Colon (tissue), 2 donors: Measurements from ENCODE around the gene QKI.

ENCODE experiments used
- FAIRE-seq: peaks from 2 replicates; lab custom pipeline; 2012; peaks lifted over from hg19 to GRCh38; lab: Jason Lieb, UNC
- donor health status: control.
- donor health status: control.

Gene QKI

GRCh38 chr6:163490826-163491577, 76.5 kb downstream of the QKI start:
- FAIRE-seq, result peak; percentile 53

- no peak for FAIRE-seq
Measured at GRCh38 chr6:163491737-163492300, 77.3 kb downstream of the QKI start.

GRCh38 chr6:163494279-163494727, 79.8 kb downstream of the QKI start:
- FAIRE-seq, result no peak

- no peak for FAIRE-seq
Measured at GRCh38 chr6:163496205-163496604, 81.7 kb downstream of the QKI start.

- no peak for FAIRE-seq
Measured at GRCh38 chr6:163500105-163500504, 85.6 kb downstream of the QKI start.

- no peak for FAIRE-seq
Measured at GRCh38 chr6:163501026-163501425, 86.5 kb downstream of the QKI start.

- FAIRE-seq, result no peak
Measured at GRCh38 chr6:163501439-163501838, 86.9 kb downstream of the QKI start.

- no peak for FAIRE-seq
Measured at GRCh38 chr6:163504984-163505640, 90.6 kb downstream of the QKI start.

- FAIRE-seq, result no peak
Measured at GRCh38 chr6:163507965-163508364, 93.4 kb downstream of the QKI start.

- FAIRE-seq, result no peak
Measured at GRCh38 chr6:163513003-163513402, 98.5 kb downstream of the QKI start.

- no peak for FAIRE-seq
Measured at GRCh38 chr6:163513570-163514166, 99.2 kb downstream of the QKI start.

- no peak for FAIRE-seq
Measured at GRCh38 chr6:163516908-163517307, 102.4 kb downstream of the QKI start.

GRCh38 chr6:163520956-163521355, 106.4 kb downstream of the QKI start:
- FAIRE-seq, result no peak

GRCh38 chr6:163522033-163522432, 107.5 kb downstream of the QKI start:
- no peak for FAIRE-seq

GRCh38 chr6:163525926-163526325, 111.4 kb downstream of the QKI start:
- no peak for FAIRE-seq

- no peak for FAIRE-seq
Measured at GRCh38 chr6:163526346-163526745, 111.8 kb downstream of the QKI start.

- no peak for FAIRE-seq
Measured at GRCh38 chr6:163527291-163527690, 112.8 kb downstream of the QKI start.

GRCh38 chr6:163529605-163530004, 115.1 kb downstream of the QKI start:
- FAIRE-seq, result no peak

- FAIRE-seq, result no peak
Measured at GRCh38 chr6:163530406-163530805, 115.9 kb downstream of the QKI start.

GRCh38 chr6:163531122-163531521, 116.6 kb downstream of the QKI start:
- no peak for FAIRE-seq

GRCh38 chr6:163532526-163533078, 118.1 kb downstream of the QKI start:
- FAIRE-seq, result no peak

GRCh38 chr6:163533443-163533842, 118.9 kb downstream of the QKI start:
- FAIRE-seq, result no peak

GRCh38 chr6:163536770-163537169, 122.3 kb downstream of the QKI start:
- FAIRE-seq, result no peak
